ENCODE data around the gene ATP6V0D1. TPM values are rescaled to one million over a fixed set of nuclear protein-coding genes. Genes with fewer than 3 reads are reported as not detected.

ATP6V0D1 gene
- total RNA-seq, 1 donor from 2014 or later = 97.9 TPM

DNA sequence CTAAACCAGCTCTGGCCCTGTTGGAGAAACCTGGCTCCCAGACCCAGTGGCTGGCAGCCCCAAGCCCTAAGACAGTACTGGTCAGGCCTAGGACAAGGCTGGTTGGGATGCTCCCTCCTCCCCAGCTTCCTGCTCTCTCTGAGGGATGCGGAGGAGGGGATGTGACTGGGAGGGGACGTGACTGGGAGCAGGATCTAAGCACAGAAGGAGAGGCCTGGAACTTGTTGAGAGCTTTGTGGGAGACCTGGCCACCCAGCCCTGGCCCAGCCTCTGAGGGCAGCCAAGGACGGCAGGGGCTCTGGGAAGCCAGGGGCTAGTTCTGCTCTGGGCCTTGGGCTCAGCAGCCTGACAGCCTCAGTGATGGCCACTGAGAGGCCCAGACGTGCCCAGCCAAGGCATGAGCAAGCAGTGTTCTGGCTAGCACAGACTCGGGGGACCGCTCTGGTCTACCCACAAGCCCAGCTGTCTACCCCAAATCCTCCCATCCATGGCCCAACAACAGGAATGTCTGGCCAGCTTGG, 22.8 kb downstream of the ATP6V0D1 start:
- DNase-seq (ENCODE audit: low read depth) = no peak
- no peak overlapping the region for H3K4me3 ChIP-seq (ENCODE audit: low read depth, low read length)
- TF ChIP-seq, protein P1, sequence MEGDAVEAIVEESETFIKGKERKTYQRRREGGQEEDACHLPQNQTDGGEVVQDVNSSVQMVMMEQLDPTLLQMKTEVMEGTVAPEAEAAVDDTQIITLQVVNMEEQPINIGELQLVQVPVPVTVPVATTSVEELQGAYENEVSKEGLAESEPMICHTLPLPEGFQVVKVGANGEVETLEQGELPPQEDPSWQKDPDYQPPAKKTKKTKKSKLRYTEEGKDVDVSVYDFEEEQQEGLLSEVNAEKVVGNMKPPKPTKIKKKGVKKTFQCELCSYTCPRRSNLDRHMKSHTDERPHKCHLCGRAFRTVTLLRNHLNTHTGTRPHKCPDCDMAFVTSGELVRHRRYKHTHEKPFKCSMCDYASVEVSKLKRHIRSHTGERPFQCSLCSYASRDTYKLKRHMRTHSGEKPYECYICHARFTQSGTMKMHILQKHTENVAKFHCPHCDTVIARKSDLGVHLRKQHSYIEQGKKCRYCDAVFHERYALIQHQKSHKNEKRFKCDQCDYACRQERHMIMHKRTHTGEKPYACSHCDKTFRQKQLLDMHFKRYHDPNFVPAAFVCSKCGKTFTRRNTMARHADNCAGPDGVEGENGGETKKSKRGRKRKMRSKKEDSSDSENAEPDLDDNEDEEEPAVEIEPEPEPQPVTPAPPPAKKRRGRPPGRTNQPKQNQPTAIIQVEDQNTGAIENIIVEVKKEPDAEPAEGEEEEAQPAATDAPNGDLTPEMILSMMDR (conservative IDR thresholded peaks at IDR 0.05; ENCODE audit: low read depth, low read length) = no peak

DNA sequence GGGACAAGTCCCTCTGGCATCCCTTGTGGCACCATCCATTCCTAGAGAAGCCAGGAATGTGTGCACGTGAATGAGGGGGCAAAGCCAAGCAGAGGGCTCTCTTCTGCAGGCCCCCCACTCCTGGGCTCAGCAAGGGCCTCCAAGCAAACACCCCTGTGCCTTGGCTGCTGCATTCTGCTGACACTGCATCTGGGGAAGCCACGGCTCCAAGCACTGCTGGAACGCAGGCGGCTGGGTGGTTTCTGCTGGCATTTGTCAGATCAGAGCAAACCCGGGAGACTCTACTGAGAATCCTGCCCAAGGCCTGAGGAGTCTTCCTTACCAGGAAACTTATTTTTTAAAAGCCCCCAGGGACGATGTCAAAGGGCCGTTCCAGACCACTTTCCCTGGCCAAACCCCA, 23.3 kb downstream of the ATP6V0D1 start:
- no peak overlapping the region for H3K4me3 ChIP-seq (ENCODE audit: low read depth, low read length)
- DNase-seq (ENCODE audit: low read depth) = no peak
- TF ChIP-seq, protein P1 (conservative IDR thresholded peaks at IDR 0.05; ENCODE audit: low read depth, low read length) = no peak

DNA sequence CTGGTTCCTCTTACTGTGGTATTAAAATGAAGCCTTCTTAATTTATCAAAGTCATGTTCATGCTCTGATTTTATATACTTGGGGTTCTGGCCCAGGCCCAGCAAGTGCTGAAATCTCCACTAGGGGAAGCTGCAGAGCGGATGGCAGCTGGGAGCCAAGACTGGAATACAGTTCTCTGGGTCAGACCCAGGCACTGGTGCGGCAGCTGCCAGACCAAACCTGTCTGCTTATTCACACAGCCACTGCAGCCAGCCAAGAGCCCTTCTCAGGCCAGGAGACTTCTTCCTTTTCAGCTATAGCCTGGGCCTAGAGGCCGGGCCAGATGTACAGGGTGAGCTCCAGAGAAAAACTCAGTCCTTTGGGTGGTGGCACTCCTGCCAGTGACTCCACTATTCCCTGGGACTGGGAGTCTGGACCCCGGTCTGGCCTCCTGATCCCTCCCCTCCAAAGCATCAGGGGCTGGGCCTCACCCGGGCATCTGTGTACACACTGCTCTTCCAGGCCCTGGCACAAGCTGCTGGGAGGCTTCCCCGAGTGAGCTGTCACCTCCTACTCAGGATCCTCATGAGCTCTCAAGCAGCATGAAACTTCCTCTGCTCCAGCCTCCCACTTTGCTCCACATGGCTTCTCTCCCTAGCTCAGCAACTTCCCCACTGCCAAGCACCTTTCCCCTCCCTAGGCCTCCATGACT, 24.4 kb downstream of the ATP6V0D1 start:
- no peak for DNase-seq (ENCODE audit: low read depth)
- no peak overlapping the region for H3K4me3 ChIP-seq (ENCODE audit: low read depth, low read length)
- TF ChIP-seq, protein P1 (conservative IDR thresholded peaks at IDR 0.05; ENCODE audit: low read depth, low read length) = peak; percentile 54

DNA sequence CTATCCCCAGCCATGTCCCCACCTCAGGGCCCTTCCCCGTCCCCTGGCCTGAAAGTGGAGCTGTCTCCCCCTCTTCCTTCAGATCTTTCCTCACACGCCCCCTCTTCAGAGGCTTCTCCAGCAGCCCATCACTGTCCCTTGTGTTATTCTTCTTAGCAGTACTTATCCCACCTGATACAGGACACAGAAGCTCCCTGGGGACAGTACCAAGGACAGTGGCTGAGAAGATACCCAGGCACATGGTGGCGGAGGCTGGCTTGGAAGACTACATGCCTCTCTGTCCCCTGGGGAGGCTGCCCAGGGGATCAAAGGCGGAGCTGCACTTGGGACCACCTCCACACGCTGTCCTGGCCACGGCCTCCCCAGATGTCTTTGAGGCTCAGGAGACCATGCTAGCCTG, 26.1 kb downstream of the ATP6V0D1 start:
- DNase-seq (ENCODE audit: low read depth) = no peak
- TF ChIP-seq, protein P1 (conservative IDR thresholded peaks at IDR 0.05; ENCODE audit: low read depth, low read length) = no peak
- no peak overlapping the region for H3K4me3 ChIP-seq (ENCODE audit: low read depth, low read length)

DNA sequence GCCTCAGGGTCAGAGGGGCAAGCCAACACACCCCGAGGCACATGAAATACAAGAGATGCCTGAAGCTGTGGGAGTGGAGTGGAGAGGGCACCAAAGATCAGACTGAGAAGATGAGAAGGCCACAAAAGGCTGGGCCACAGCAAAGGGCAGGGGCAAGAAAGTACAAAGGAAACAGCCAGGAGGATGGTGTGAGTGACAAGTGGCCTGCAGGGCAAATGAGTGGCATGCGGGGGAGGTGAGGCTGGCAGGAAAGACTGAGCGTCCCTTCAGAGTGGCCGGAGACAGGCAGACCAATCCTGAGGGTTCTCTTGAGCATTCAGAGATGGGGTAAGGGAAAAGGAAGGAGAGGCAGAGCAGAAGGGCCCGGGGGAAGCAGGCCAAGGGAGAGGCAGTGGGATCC, 26.9 kb downstream of the ATP6V0D1 start:
- TF ChIP-seq, protein P1 (conservative IDR thresholded peaks at IDR 0.05; ENCODE audit: low read depth, low read length) = no peak
- no peak overlapping the region for H3K4me3 ChIP-seq (ENCODE audit: low read depth, low read length)
- DNase-seq (ENCODE audit: low read depth) = no peak

DNA sequence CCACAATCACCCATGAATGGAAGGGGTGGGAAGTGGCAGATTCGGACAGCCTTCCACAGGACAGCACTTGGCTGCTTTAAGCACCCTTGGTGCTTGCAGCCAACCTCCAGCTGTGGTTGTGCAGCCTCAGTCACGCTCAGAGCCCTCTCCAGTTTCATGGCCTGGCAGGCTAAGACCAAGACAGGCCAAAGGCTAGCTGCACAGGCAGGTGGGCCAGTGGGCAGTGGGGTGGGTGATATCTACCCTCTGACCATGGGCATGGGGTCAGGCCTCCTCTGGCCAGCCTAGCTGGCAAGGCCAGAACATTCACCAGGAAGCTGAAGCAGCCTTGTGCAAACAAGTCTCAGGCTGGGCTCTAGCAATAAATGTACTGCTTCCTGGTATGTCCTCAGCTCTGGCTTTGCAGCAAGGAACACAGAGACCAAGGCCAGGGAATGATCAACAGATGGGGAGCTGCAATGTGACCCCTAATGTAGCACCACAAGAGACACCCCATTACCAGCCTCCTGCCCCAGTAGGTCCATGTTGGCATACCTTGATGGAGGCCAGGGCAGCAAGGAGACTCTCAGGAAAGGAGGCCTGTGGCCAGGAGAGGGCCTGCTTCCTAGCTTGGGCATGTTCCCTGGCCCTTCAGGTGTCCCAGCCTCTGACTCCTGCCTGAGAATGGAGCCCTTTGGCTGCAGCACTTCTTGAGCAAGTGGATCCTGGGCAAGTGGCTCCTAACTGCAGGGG, 29.1 kb downstream of the ATP6V0D1 start:
- no peak overlapping the region for H3K4me3 ChIP-seq (ENCODE audit: low read depth, low read length)
- TF ChIP-seq, protein P1 (conservative IDR thresholded peaks at IDR 0.05; ENCODE audit: low read depth, low read length) = no peak
- DNase-seq (ENCODE audit: low read depth) = no peak

Data from epithelial cell of proximal tubule (primary cell).